Measurements from ENCODE around the gene MYL6B.

GRCh38 chr12:56154246-56154771, 1.9 kb downstream of the MYL6B start:
- TF ChIP-seq EZH2 (IDR thresholded peaks at IDR 0.05) (no peak), POLR2AphosphoS5 (IDR thresholded peaks at IDR 0.05; ENCODE audit: borderline replicate concordance, low read depth, low read length) (no peak), FOXP2 (optimal IDR thresholded peaks at IDR 0.05; ENCODE audit: control extremely low read depth, extremely low read length, insufficient read depth) (no peak)
